ENCODE results near the gene CLPTM1.
"Not testable (repeated sequence)": the region's sequence is repeated elsewhere in the genome, so short reads cannot be mapped to it uniquely, and the experiment has no call there.

CLPTM1 gene, protein sequence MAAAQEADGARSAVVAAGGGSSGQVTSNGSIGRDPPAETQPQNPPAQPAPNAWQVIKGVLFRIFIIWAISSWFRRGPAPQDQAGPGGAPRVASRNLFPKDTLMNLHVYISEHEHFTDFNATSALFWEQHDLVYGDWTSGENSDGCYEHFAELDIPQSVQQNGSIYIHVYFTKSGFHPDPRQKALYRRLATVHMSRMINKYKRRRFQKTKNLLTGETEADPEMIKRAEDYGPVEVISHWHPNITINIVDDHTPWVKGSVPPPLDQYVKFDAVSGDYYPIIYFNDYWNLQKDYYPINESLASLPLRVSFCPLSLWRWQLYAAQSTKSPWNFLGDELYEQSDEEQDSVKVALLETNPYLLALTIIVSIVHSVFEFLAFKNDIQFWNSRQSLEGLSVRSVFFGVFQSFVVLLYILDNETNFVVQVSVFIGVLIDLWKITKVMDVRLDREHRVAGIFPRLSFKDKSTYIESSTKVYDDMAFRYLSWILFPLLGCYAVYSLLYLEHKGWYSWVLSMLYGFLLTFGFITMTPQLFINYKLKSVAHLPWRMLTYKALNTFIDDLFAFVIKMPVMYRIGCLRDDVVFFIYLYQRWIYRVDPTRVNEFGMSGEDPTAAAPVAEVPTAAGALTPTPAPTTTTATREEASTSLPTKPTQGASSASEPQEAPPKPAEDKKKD

DNA sequence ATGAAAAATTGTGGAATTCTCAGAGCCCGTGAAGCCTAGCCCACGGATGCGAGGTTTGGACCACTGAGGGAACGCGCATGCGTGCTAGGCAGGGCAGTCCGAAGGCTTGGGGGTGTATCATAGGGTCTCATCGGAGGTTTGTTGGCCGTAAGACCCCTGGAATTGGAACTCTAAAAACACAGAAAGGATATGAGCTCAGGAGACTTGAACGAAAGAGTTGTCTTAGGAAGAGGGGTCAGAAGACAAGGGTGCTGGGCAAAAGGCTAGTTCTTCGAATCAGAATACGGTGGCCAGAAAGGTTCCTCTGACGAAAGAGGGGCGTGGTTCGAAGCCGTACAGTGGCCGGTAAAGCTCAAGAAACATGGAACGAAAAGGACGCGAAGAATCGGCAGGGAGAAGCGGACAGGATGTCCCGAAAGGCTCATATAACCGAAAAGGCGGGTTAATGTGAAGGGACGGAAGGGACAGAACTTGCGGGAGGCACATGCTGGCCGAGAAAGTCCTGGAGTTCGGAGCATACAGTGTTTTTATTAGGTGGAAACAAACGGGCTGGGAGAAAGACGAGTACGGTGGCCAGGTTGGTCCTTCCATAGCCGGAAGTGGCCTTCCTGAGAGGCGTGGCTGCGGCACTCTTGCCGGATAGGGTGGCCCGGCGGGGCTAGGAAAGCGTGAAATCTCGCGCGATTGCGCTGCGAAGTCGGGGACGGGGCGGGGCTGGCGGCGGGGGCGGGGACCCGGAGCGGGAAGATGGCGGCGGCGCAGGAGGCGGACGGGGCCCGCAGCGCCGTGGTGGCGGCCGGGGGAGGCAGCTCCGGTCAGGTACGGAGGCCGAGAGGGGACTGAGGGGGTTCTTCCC lies at the start of gene CLPTM1:
Gene CLPTM1 (plus strand): TSS at position 732 of the 856 bp plus-strand sequence. CDS start 16 bp downstream, at position 748.
- peak; percentile 96 to 98 for DNase-seq (ENCODE audit: low read depth in 2 of 2)

DNA sequence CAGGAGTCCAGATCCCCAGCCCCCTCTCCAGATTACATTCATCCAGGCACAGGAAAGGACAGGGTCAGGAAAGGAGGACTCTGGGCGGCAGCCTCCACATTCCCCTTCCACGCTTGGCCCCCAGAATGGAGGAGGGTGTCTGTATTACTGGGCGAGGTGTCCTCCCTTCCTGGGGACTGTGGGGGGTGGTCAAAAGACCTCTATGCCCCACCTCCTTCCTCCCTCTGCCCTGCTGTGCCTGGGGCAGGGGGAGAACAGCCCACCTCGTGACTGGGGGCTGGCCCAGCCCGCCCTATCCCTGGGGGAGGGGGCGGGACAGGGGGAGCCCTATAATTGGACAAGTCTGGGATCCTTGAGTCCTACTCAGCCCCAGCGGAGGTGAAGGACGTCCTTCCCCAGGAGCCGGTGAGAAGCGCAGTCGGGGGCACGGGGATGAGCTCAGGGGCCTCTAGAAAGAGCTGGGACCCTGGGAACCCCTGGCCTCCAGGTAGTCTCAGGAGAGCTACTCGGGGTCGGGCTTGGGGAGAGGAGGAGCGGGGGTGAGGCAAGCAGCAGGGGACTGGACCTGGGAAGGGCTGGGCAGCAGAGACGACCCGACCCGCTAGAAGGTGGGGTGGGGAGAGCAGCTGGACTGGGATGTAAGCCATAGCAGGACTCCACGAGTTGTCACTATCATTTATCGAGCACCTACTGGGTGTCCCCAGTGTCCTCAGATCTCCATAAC lies 49.6 kb upstream of the CLPTM1 start, which contains the start of gene APOE:
Gene APOE (plus strand): TSS at position 360 of the 724 bp plus-strand sequence. CDS start 829 bp downstream, outside the sequence.
- DNase-seq (ENCODE audit: low read depth in 2 of 2), result no peak

- DNase-seq (ENCODE audit: low read depth in 2 of 2), result no peak
Measured at GRCh38 chr19:44907613-44908012, 47.6 kb upstream of the CLPTM1 start.

DNA sequence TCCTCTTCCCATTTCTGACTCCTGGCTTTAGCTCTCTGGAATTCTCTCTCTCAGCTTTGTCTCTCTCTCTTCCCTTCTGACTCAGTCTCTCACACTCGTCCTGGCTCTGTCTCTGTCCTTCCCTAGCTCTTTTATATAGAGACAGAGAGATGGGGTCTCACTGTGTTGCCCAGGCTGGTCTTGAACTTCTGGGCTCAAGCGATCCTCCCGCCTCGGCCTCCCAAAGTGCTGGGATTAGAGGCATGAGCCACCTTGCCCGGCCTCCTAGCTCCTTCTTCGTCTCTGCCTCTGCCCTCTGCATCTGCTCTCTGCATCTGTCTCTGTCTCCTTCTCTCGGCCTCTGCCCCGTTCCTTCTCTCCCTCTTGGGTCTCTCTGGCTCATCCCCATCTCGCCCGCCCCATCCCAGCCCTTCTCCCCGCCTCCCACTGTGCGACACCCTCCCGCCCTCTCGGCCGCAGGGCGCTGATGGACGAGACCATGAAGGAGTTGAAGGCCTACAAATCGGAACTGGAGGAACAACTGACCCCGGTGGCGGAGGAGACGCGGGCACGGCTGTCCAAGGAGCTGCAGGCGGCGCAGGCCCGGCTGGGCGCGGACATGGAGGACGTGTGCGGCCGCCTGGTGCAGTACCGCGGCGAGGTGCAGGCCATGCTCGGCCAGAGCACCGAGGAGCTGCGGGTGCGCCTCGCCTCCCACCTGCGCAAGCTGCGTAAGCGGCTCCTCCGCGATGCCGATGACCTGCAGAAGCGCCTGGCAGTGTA lies 46.9 kb upstream of the CLPTM1 start:
- no peak for DNase-seq (ENCODE audit: low read depth in 2 of 2)

- no peak for DNase-seq (ENCODE audit: low read depth in 2 of 2)
Measured at GRCh38 chr19:44908836-44909261, 46.3 kb upstream of the CLPTM1 start.

- DNase-seq (ENCODE audit: low read depth in 2 of 2), result no peak
Measured at GRCh38 chr19:44909775-44910174, 45.4 kb upstream of the CLPTM1 start.

DNA sequence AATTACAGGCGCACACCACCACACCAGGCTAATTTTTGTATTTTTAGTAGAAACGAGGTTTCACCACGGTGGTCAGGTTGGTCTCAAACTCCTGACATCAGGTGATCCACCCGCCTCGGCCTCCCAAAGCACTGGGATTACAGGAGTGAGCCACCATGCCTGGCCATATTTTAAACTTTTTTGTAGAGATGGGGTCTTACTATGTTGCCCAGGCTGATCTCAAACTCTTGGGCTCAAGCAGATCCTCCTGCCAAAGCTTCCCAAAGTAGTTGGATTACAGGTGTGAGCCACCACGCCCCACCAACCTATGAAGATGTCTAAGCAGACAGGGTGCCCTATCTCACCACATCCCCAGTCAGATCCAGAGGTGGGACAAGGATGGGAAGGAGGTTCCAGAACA lies 43.3 kb upstream of the CLPTM1 start:
- not testable (repeated sequence) for DNase-seq (ENCODE audit: low read depth in 2 of 2)

DNA sequence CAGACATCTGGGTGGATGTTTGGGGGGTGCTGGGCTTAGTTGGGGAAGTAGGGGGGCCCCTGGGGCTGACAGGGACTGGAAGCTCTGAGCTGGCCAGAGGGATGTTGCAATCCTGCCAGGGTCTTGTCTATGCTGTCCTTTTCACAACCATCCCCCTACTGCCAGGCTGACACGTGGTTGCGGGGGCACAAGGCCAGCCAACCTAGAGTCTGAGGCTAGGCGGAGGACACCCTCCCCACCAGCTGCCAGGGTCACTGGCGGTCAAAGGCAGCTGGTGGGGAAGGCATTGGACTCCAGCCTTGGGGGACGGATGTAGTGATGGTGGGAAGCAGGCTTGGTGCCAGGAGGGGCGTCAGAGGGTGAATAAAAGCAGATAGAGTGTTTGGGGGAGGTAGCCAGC lies 42.3 kb upstream of the CLPTM1 start:
- DNase-seq (ENCODE audit: low read depth in 2 of 2), result no peak

- DNase-seq (ENCODE audit: low read depth in 2 of 2), result not testable (repeated sequence)
Measured at GRCh38 chr19:44913512-44914432, 41.4 kb upstream of the CLPTM1 start.

GRCh38 chr19:44914433-44915206 lies 40.6 kb upstream of the CLPTM1 start, which contains the start of gene APOC1:
APOC1 (plus strand) TSS chr19:44914608; CDS start chr19:44914892, 284 bp downstream.
- peak; percentile 74 to 75 for DNase-seq (ENCODE audit: low read depth in 2 of 2)

DNA sequence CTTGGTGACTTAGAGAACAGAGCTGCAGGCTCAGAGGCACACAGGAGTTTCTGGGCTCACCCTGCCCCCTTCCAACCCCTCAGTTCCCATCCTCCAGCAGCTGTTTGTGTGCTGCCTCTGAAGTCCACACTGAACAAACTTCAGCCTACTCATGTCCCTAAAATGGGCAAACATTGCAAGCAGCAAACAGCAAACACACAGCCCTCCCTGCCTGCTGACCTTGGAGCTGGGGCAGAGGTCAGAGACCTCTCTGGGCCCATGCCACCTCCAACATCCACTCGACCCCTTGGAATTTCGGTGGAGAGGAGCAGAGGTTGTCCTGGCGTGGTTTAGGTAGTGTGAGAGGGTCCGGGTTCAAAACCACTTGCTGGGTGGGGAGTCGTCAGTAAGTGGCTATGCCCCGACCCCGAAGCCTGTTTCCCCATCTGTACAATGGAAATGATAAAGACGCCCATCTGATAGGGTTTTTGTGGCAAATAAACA lies 30.9 kb upstream of the CLPTM1 start:
- DNase-seq (ENCODE audit: low read depth in 2 of 2), result no peak

- DNase-seq (ENCODE audit: low read depth in 2 of 2), result no peak
Measured at GRCh38 chr19:44925114-44925891, 29.9 kb upstream of the CLPTM1 start.

GRCh38 chr19:44926245-44927077 lies 28.7 kb upstream of the CLPTM1 start:
- not testable (repeated sequence) for DNase-seq (ENCODE audit: low read depth in 2 of 2)

- no peak for DNase-seq (ENCODE audit: low read depth in 2 of 2)
Measured at GRCh38 chr19:44927746-44928145, 27.4 kb upstream of the CLPTM1 start.

GRCh38 chr19:44930088-44930487 lies 25.1 kb upstream of the CLPTM1 start:
- DNase-seq (ENCODE audit: low read depth in 2 of 2), result no peak

GRCh38 chr19:44931541-44931940 lies 23.6 kb upstream of the CLPTM1 start:
- no peak for DNase-seq (ENCODE audit: low read depth in 2 of 2)

- DNase-seq (ENCODE audit: low read depth in 2 of 2), result no peak
Measured at GRCh38 chr19:44939668-44940067, 15.5 kb upstream of the CLPTM1 start.
